VCaP (cell line): ENCODE measurements around the gene ARHGEF11.

Source experiments
- H3K27ac ChIP-seq: fragments of 450-650 bp; 2 replicates; pipeline ENCODE4 v1.5.1; 2017
- TF ChIP-seq, protein P1 (sequence below): fragments of 450-650 bp; conservative IDR thresholded peaks from 2 replicates; pipeline ENCODE4 v1.5.1; 2017; ENCODE audit warnings: mild to moderate bottlenecking, moderate library complexity

Gene ARHGEF11

DNA sequence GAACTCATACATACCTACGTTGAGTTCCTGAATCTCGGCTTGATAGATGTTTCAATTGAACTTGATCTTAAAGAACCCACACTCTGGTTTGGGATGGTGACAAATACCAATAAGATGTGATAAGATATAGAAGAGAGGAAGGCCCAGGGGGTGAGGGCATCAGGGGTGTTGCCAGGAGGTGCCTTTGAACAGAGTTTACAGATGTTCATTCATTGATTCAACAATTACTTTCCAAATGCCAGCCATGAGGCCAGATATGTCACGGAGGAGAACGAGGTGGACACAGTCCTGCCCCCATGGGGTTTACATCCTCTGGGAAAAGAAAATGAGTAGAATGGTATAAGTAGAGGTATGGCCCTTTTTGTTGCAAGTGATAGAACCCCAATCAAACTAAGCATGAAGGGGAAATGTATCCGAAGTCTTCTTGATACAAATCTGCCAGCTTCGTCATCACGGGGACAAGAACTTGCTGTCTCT lies 124.5 kb downstream of the ARHGEF11 start:
- TF ChIP-seq, protein P1, sequence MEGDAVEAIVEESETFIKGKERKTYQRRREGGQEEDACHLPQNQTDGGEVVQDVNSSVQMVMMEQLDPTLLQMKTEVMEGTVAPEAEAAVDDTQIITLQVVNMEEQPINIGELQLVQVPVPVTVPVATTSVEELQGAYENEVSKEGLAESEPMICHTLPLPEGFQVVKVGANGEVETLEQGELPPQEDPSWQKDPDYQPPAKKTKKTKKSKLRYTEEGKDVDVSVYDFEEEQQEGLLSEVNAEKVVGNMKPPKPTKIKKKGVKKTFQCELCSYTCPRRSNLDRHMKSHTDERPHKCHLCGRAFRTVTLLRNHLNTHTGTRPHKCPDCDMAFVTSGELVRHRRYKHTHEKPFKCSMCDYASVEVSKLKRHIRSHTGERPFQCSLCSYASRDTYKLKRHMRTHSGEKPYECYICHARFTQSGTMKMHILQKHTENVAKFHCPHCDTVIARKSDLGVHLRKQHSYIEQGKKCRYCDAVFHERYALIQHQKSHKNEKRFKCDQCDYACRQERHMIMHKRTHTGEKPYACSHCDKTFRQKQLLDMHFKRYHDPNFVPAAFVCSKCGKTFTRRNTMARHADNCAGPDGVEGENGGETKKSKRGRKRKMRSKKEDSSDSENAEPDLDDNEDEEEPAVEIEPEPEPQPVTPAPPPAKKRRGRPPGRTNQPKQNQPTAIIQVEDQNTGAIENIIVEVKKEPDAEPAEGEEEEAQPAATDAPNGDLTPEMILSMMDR, result no peak
- H3K27ac ChIP-seq, result no peak overlapping the region

DNA sequence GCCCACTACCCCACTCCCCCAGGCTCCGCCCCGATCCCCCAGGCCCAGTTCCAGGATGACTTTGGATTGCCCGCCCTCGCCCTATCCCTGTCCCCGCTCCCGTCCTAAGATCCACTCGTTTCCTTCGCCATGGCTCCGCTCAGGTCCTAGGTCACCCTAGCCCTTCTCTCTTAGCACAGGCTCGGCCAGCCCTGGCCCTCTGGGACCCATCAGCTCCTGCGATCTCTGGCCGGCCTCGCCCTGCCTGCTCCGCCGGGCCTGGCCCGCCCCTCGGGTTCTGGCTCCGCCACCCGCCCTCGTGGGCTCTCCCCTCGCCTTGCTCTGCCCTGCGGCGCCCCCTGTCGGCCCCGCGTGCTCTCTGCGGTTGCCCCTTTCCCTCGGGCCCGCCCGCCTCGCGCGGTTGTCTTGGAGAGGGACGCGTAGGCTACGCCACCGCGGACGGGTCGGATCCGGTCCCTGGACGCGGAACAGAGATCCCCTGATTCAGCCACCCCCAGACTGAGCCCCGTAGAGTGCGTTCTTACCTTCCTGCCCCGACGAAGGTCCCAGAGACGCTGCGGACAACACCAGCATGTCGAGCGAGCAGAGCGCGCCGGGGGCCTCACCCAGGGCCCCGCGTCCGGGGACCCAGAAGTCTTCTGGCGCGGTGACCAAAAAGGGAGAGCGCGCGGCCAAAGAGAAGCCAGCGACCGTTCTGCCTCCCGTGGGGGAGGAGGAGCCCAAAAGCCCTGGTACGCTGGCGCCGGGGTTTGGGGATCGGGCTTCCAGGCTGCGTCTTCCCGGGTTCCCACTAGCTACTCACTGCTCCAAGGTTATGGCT lies 125.1 kb downstream of the ARHGEF11 start, which contains the start of gene LRRC71:
Gene LRRC71 (plus strand): TSS at position 400 of the 820 bp plus-strand sequence. CDS start 172 bp downstream, at position 572.
- H3K27ac ChIP-seq, result no peak within 1 kb of the TSS
- TF ChIP-seq, protein P1, result peak; percentile 67

- no peak overlapping the region for H3K27ac ChIP-seq
- TF ChIP-seq, protein P1, result no peak
Measured at GRCh38 chr1:156914440-156914856, 131.1 kb downstream of the ARHGEF11 start.

GRCh38 chr1:156913809-156914387 lies 131.6 kb downstream of the ARHGEF11 start:
- TF ChIP-seq, protein P1, result no peak
- H3K27ac ChIP-seq, result no peak overlapping the region

- TF ChIP-seq, protein P1, result no peak
- H3K27ac ChIP-seq, result no peak overlapping the region
Measured at GRCh38 chr1:156912861-156913808, 132.4 kb downstream of the ARHGEF11 start.

DNA sequence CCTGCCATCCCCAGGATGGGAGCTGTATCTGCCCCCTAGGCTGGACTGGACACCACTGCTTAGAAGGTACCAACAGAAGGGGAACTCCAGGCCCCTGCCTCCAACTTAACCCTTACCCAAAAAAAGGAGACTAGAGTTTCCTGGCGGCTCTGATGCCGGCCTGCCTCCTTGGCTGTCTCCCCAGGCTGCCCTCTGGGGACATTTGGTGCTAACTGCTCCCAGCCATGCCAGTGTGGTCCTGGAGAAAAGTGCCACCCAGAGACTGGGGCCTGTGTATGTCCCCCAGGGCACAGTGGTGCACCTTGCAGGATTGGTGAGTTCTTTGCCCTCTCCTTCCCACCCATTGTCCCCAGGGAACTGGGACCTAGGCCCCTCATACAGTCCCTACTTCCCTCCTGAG lies 133.2 kb downstream of the ARHGEF11 start:
- H3K27ac ChIP-seq, result no peak overlapping the region
- TF ChIP-seq, protein P1, result no peak
